ENCODE measurements around the gene ZC3HAV1. TPM values are rescaled to one million over a fixed set of nuclear protein-coding genes. Genes with fewer than 3 reads are reported as not detected.
A peak's percentile ranks its signal among the peaks of the same experiment; 100 is the strongest.

ZC3HAV1 gene
- total and polyA plus RNA-seq, 2 of the 13 experiments (the other 11 are each of a cell fraction or from before 2014, with no cell fraction given) = 12.7 to 23.7 TPM

DNA sequence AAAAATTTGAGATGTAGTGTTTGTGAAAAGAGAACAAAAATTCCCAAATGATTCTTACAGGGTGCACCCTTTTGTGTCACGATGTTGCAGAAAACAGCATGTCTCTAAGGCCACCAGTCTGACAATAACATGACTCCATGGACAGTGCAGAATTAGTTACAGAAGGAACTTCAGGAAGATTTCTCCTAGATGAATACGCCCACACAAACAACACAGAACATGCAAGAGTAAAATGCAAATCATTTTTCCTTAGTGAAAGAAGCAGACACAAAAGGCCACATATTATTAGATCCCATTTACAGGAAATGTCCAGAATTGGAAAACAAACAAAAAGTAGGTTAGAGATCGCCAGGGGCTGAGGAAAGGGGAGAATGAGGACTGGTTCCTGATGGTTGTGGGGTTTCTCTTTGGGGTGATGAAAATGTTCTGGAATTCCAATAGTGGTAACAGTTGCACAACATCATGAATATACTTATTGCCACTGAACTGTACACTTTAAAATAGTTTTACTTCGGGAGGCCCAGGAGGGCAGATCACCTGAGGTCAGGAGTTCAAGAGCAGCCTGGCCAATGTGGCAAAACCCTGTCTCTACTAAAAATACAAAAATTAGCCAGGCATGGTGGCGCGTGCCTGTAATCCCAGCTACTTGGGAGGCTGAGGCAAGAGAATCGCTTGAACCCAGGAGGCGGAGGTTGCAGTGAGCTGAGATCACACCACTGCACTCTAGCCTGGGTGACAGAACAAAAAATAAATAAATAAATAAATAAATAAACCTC, 10.2 kb downstream of the ZC3HAV1 start (continued):
- no peak for TF ChIP-seq ZBTB40 (IDR thresholded peaks at IDR 0.05)
- TF ChIP-seq ZBTB40 (CRISPR knock-in tag; IDR thresholded peaks at IDR 0.05) = no peak
- TF ChIP-seq CEBPB (IDR thresholded peaks at IDR 0.05; ENCODE audit: borderline replicate concordance, low read depth, low read length) = peak; percentile 40; the same call in 1 of the 2 replicates
- TF ChIP-seq ZNF616 (CRISPR knock-in tag; IDR thresholded peaks at IDR 0.05; ENCODE audit: low read depth) = no peak
